OCI-LY3 (cell line): ENCODE results near the gene BTBD7.

ENCODE experiments used
- H2AFZ ChIP-seq: fragments of 200-600, 300-600 bp; shearing (Covaris generic); 2 replicates; pipeline ENCODE4 v1.6.0; 2014; ENCODE audit warnings: antibody characterized with exemption, low read depth, low read length
- H3K27ac ChIP-seq: fragments of 200-600, 300-600 bp; sonication (generic); 2 replicates; pipeline ENCODE4 v1.5.1; 2014; ENCODE audit warnings: mild to moderate bottlenecking, low read length, moderate library complexity, mixed read lengths
- H3K27me3 ChIP-seq: fragments of 200-600, 300-600 bp; sonication (generic); 2 replicates; pipeline ENCODE4 v1.6.1; 2014; ENCODE audit warnings: low read depth, low read length, mixed read lengths
- H3K36me3 ChIP-seq: fragments of 200-600, 300-600 bp; sonication (generic); replicated peaks from 2 replicates; pipeline ENCODE3; 2014; ENCODE audit warnings: low read depth, low read length, mixed read lengths
- H3K4me1 ChIP-seq: fragments of 300-600, 200-600 bp; sonication (generic); 2 replicates; pipeline ENCODE4 v1.6.1; 2014; ENCODE audit warnings: low read length, mixed read lengths
- H3K4me2 ChIP-seq: fragments of 200-600, 300-600 bp; sonication (generic); 2 replicates; pipeline ENCODE4 v1.6.1; 2014; ENCODE audit warnings: low read length, mixed read lengths
- H3K4me3 ChIP-seq: fragments of 300-600, 200-600 bp; sonication (generic); 2 replicates; pipeline ENCODE4 v1.5.1; 2014; ENCODE audit warnings: antibody characterized with exemption, mild to moderate bottlenecking, low read length, moderate library complexity
- H3K79me2 ChIP-seq: fragments of 300-600, 200-600 bp; shearing (Covaris generic); 2 replicates; pipeline ENCODE4 v1.6.1; 2014; ENCODE audit warnings: mild to moderate bottlenecking, low read length, mixed read lengths
- H3K9ac ChIP-seq: fragments of 300-600, 200-600 bp; shearing (Covaris generic); 2 replicates; pipeline ENCODE4 v1.6.0; 2014; ENCODE audit warnings: mild to moderate bottlenecking, low read length, moderate library complexity
- H3K9me3 ChIP-seq: fragments of 200-600, 300-600 bp; shearing (Covaris generic); 2 replicates; pipeline ENCODE4 v1.6.1; 2014; ENCODE audit warnings: low read length, mixed read lengths; ENCODE audit not compliant: insufficient read depth
- H4K20me1 ChIP-seq: fragments of 200-600, 300-600 bp; sonication (generic); 2 replicates; pipeline ENCODE4 v1.6.1; 2016; ENCODE audit warnings: low read length, mixed read lengths; ENCODE audit not compliant: insufficient read depth
- CTCF ChIP-seq: fragments of 200-600, 300-600 bp; sonication (generic); IDR thresholded peaks from 2 replicates; pipeline ENCODE4 v1.5.1; 2014; ENCODE audit warnings: antibody characterized with exemption, low read length, low read depth
- EZH2phosphoT487 ChIP-seq: fragments of 200-600 bp; shearing (Covaris generic); IDR thresholded peaks from 2 replicates; pipeline ENCODE4 v1.6.1; 2018; ENCODE audit warnings: antibody characterized with exemption, mixed run types, low read depth

BTBD7 gene

GRCh38 chr14:93212432-93212831, 120.4 kb downstream of the BTBD7 start:
- Histone ChIP-seq H3K79me2 (peaks cover 18% of the 10 kb centered on the region), H3K27ac (peak overlapping the region; percentile 64), H3K4me2 (peak overlapping the region; percentile 40; the same call in 1 of the 2 replicates), H2AFZ (no peak overlapping the region), H3K4me3 (no peak overlapping the region), H4K20me1 (0 out of 2 replicates have a peak, but pooled peaks cover 3% of the 10 kb centered on the region), H3K9me3 (no peaks in the 10 kb centered on the region), H3K27me3 (no peaks in the 10 kb centered on the region), H3K4me1 (peaks cover 33% of the 10 kb centered on the region), H3K9ac (no peak overlapping the region), H3K36me3 (peaks cover 9% of the 10 kb centered on the region)
- TF ChIP-seq EZH2phosphoT487: no peak
- TF ChIP-seq CTCF: no peak

- TF ChIP-seq CTCF: peak; percentile 59
- no peak for TF ChIP-seq EZH2phosphoT487
- Histone ChIP-seq H3K4me1 (peaks cover 40% of the 10 kb centered on the region), H3K9me3 (no peaks in the 10 kb centered on the region), H4K20me1 (0 out of 2 replicates have a peak, but pooled peaks cover 1% of the 10 kb centered on the region), H3K36me3 (peaks cover 12% of the 10 kb centered on the region), H3K27ac (0 out of 2 replicates have a peak overlapping the region, but pooled peaks have one; percentile 18), H3K4me3 (peak overlapping the region; percentile 90), H2AFZ (peak overlapping the region; percentile 49; the same call in 1 of the 2 replicates), H3K79me2 (peaks cover 62% of the 10 kb centered on the region), H3K9ac (peak overlapping the region; percentile 76), H3K4me2 (peak overlapping the region; percentile 77), H3K27me3 (no peaks in the 10 kb centered on the region)
Measured at GRCh38 chr14:93207468-93208308, 125.1 kb downstream of the BTBD7 start.

GRCh38 chr14:93206793-93207467, 125.9 kb downstream of the BTBD7 start, which contains the start of the genes GON7 and UBR7:
Gene GON7 (minus strand): TSS chr14:93207065. CDS start chr14:93207037, 28 bp downstream.
Gene UBR7 (plus strand): TSS chr14:93207256. CDS start chr14:93207292, 36 bp downstream.
- Histone ChIP-seq H3K4me2 (peak within 1 kb of the TSS; percentile 77), H3K36me3 (peaks cover 12% of the 10 kb centered on the region), H3K4me1 (peaks cover 33% of the 10 kb centered on the region), H3K9me3 (no peaks in the 10 kb centered on the region), H3K27ac (peak within 1 kb of the TSS; percentile 57), H3K27me3 (no peaks in the 10 kb centered on the region), H2AFZ (peak within 1 kb of the TSS; percentile 75; the same call in 1 of the 2 replicates), H3K4me3 (peak within 1 kb of the TSS; percentile 90), H3K79me2 (peaks cover 64% of the 10 kb centered on the region), H3K9ac (peak within 1 kb of the TSS; percentile 77), H4K20me1 (no peaks in the 10 kb centered on the region)
- TF ChIP-seq CTCF (no peak; the same call in 1 of the 2 replicates), EZH2phosphoT487 (no peak)

GRCh38 chr14:93201155-93201704, 131.6 kb downstream of the BTBD7 start:
- Histone ChIP-seq H3K4me3 (no peak overlapping the region), H3K27me3 (no peaks in the 10 kb centered on the region), H3K9ac (no peak overlapping the region), H2AFZ (no peak overlapping the region), H3K4me2 (no peak overlapping the region), H4K20me1 (no peaks in the 10 kb centered on the region), H3K9me3 (no peaks in the 10 kb centered on the region), H3K79me2 (peaks cover 39% of the 10 kb centered on the region), H3K4me1 (peaks cover 10% of the 10 kb centered on the region), H3K36me3 (peaks cover 22% of the 10 kb centered on the region), H3K27ac (no peak overlapping the region)
- TF ChIP-seq EZH2phosphoT487: no peak
- TF ChIP-seq CTCF: no peak
